Type B pancreatic cell (in vitro differentiated cells): ENCODE measurements around the gene SUMF2. TPM values are rescaled to one million over a fixed set of nuclear protein-coding genes. Genes with fewer than 3 reads are reported as not detected.
"Not testable (repeated sequence)": the region's sequence is repeated elsewhere in the genome, so short reads cannot be mapped to it uniquely, and the experiment has no call there.

ENCODE experiments used
- DNase-seq: peaks from one replicate; pipeline ENCODE4 v3.0.0; 2021; ENCODE audit warnings: mixed read lengths; ENCODE audit not compliant: unreplicated experiment; ENCODE audit errors: extremely low spot score
- H3K27ac Mint-ChIP-seq: 2 replicates; pipeline ENCODE4 v1.8.0; 2021; ENCODE audit warnings: mild to moderate bottlenecking, mixed read lengths
- H3K27me3 Mint-ChIP-seq: 2 replicates; pipeline ENCODE4 v1.8.0; 2021; ENCODE audit warnings: mixed read lengths
- H3K36me3 Mint-ChIP-seq: 2 replicates; pipeline ENCODE4 v1.8.0; 2021; ENCODE audit warnings: mixed read lengths
- H3K4me1 Mint-ChIP-seq: one replicate; pipeline ENCODE4 v1.8.0; 2021; ENCODE audit warnings: mixed read lengths; ENCODE audit not compliant: unreplicated experiment
- H3K4me3 Mint-ChIP-seq: 2 replicates; pipeline ENCODE4 v1.8.0; 2021; ENCODE audit warnings: mild to moderate bottlenecking, mixed read lengths
- H3K9me3 Mint-ChIP-seq: 2 replicates; pipeline ENCODE4 v1.8.0; 2021; ENCODE audit warnings: mixed read lengths
- total RNA-seq: library from RNA; stranded (reverse); gene quantifications from 2 replicates; pipeline ENCODE4 v1.2.1, GENCODE V29; 2021; ENCODE audit warnings: low replicate concordance
- TF ChIP-seq, protein P1 (sequence below): fragments of 200-600 bp; sonication (generic); conservative IDR thresholded peaks from 2 replicates; pipeline ENCODE4 v1.5.0; 2021; ENCODE audit warnings: antibody characterized with exemption, mild to moderate bottlenecking

Gene SUMF2
- total RNA-seq, 1 donor from 2014 or later: 125 TPM

DNA sequence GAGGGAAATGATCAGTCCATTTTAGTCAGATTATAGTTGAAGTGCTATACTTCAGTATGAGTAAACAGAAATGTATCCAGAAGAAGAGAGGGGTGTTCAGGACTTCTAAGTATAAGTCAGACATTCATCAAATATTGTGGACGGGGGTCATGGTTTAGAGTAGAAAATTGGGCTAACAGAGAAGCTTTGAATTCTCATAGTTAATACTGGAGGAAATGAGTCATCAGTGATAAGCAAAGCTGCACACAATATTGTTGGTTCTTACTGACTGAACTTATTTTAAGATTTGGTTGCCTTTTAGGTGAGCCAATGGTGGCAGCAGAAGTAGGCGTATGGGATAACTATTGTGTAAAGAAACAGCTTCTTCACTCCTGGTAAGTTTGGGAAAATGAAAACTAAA is 1.7 kb upstream of the SUMF2 start:
- H3K27ac Mint-ChIP-seq: peak overlapping the region; percentile 12
- TF ChIP-seq, protein P1, sequence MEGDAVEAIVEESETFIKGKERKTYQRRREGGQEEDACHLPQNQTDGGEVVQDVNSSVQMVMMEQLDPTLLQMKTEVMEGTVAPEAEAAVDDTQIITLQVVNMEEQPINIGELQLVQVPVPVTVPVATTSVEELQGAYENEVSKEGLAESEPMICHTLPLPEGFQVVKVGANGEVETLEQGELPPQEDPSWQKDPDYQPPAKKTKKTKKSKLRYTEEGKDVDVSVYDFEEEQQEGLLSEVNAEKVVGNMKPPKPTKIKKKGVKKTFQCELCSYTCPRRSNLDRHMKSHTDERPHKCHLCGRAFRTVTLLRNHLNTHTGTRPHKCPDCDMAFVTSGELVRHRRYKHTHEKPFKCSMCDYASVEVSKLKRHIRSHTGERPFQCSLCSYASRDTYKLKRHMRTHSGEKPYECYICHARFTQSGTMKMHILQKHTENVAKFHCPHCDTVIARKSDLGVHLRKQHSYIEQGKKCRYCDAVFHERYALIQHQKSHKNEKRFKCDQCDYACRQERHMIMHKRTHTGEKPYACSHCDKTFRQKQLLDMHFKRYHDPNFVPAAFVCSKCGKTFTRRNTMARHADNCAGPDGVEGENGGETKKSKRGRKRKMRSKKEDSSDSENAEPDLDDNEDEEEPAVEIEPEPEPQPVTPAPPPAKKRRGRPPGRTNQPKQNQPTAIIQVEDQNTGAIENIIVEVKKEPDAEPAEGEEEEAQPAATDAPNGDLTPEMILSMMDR: no peak
- peaks cover 37% of the 10 kb centered on the region for H3K36me3 Mint-ChIP-seq
- peaks cover 9% of the 10 kb centered on the region for H3K4me1 Mint-ChIP-seq
- peak overlapping the region; percentile 16 for H3K4me3 Mint-ChIP-seq
- no peaks in the 10 kb centered on the region for H3K9me3 Mint-ChIP-seq
- no peaks in the 10 kb centered on the region for H3K27me3 Mint-ChIP-seq
- no peak for DNase-seq

DNA sequence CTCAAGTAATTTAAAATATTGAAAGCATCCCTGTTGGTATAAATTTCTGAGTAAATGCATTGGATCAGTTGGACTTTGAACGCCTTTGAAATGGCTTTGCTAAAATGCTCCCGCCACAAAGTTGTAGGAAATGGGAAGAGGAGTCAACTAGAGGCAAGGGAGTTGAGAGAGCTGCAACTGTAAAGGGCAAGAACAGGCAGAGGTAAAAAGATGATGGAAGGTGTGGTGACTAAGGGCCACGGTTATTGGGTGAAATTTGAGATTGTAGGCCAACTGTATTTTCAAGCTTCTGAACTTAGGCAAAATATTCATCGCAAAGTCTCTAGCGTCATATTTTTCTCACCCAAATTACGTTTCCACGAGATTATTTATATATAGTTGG is 595 bp upstream of the SUMF2 start:
- H3K36me3 Mint-ChIP-seq: peaks cover 33% of the 10 kb centered on the region
- peak overlapping the region; percentile 92 for H3K4me3 Mint-ChIP-seq
- peaks cover 9% of the 10 kb centered on the region for H3K4me1 Mint-ChIP-seq
- H3K9me3 Mint-ChIP-seq: no peaks in the 10 kb centered on the region
- H3K27me3 Mint-ChIP-seq: no peaks in the 10 kb centered on the region
- H3K27ac Mint-ChIP-seq: peak overlapping the region; percentile 93
- no peak for DNase-seq
- TF ChIP-seq, protein P1: no peak

DNA sequence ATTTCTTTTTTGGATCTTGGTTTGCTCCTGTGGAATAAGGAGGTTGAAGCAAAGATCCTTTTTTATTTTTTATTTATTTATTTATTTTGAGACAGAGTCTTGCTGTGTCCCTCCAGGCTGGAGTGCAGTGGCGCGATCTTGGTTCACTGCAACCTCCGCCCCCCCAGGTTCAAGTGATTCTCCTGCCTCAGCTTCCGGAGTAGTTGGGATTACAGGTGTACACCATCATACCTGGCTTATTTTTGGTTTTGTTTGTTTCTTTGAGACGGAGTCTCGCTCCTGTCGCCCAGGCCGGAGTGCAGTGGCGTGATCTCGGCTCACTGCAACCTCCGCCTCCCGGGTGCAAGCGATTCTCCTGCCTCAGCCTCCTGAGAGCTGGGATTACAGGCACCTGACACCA is 2.3 kb downstream of the SUMF2 start:
- H3K27me3 Mint-ChIP-seq, H3K4me3 Mint-ChIP-seq, H3K4me1 Mint-ChIP-seq, H3K9me3 Mint-ChIP-seq, DNase-seq, H3K27ac Mint-ChIP-seq: not testable (repeated sequence)
- H3K36me3 Mint-ChIP-seq: peaks cover 36% of the 10 kb centered on the region

DNA sequence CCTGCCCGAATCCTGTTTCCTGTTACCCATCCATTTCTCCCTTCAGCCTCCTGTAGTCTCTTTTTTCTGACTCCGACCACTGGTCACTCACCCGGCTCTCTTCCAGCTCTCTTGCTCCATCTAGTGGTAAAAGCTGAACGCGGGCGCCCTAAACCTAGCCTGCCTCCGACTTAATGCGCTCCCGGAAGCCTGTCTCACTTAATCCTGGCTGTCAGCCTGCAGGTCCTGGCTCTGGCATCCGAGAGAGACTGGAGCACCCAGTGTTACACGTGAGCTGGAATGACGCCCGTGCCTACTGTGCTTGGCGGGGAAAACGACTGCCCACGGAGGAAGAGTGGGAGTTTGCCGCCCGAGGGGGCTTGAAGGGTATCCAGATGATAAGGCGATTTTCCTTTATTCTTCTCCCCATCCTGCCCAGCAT is 10.3 kb downstream of the SUMF2 start:
- no peaks in the 10 kb centered on the region for H3K27me3 Mint-ChIP-seq
- H3K4me3 Mint-ChIP-seq: peak overlapping the region; percentile 13
- H3K36me3 Mint-ChIP-seq: peaks cover 13% of the 10 kb centered on the region
- DNase-seq: peak; percentile 81
- H3K27ac Mint-ChIP-seq: peak overlapping the region; percentile 51
- H3K4me1 Mint-ChIP-seq: peaks cover 6% of the 10 kb centered on the region
- no peaks in the 10 kb centered on the region for H3K9me3 Mint-ChIP-seq
- TF ChIP-seq, protein P1: peak; percentile 93

DNA sequence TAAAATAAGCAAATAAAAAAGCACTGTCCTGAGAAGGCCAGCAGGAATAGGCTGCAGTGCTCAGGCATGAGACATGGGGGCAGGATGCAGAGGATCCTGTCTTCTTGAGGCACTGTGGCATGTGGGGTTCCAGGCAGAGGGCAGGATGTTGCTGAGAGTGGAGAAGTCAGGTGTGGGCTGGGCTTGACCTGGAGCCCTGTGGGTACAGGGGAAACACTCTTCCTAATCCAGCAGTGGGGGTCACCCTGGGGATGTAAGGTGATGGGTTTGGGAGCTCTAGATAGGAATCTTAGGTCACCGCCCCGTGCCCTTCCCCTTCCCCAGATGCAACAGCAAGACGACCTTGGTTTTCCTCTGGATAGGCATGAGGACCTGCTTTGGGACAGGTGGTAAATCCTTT is 13.6 kb downstream of the SUMF2 start:
- Mint-ChIP-seq H3K27ac (no peak overlapping the region), H3K27me3 (no peaks in the 10 kb centered on the region), H3K4me3 (no peak overlapping the region), H3K9me3 (no peaks in the 10 kb centered on the region), H3K4me1 (peaks cover 6% of the 10 kb centered on the region), H3K36me3 (peaks cover 9% of the 10 kb centered on the region)
- TF ChIP-seq, protein P1: no peak
- no peak for DNase-seq

DNA sequence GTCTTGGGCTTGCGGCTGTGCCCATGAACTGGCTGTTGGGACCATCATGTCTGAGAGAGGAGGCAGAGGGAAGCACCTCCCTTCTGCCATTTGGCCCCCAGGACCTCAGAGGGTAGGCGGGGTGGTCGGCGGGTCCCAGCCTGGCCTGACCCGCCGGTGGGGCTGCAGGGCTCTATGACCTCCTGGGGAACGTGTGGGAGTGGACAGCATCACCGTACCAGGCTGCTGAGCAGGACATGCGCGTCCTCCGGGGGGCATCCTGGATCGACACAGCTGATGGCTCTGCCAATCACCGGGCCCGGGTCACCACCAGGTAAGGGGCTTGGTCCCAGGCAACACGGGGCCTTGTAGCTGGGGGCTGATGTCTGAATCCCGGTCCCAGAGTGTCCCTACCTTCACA is 14.1 kb downstream of the SUMF2 start:
- Mint-ChIP-seq H3K27me3 (no peaks in the 10 kb centered on the region), H3K4me1 (peaks cover 6% of the 10 kb centered on the region), H3K9me3 (no peaks in the 10 kb centered on the region), H3K4me3 (no peak overlapping the region), H3K27ac (no peak overlapping the region), H3K36me3 (peaks cover 5% of the 10 kb centered on the region)
- TF ChIP-seq, protein P1: no peak
- DNase-seq: no peak
